Caco-2 (cell line): ENCODE data around the gene RAMACL. TPM values are rescaled to one million over a fixed set of nuclear protein-coding genes. Genes with fewer than 3 reads are reported as not detected.

Experiments used
- BruUV-seq: library from RNA; stranded (reverse); fragments of 400-500 nt; replicated peaks from 2 replicates; lab custom pipeline; 2021; lab: Mats Ljungman, UMichigan
- CTCF ChIA-PET: fragments of 300-600 bp; sonication (Branson Sonifier 250); formaldehyde crosslinking; loops from one replicate; lab custom pipeline; 2022; ENCODE audit warnings: antibody characterized with exemption; lab: Charles Lee
- POLR2A ChIA-PET: fragments of 300-600 bp; sonication (Branson Sonifier 250); formaldehyde crosslinking; loops from one replicate; lab custom pipeline; 2022; ENCODE audit warnings: antibody characterized with exemption; lab: Charles Lee
- DNase-seq, 2 experiments: peaks; one replicate each; pipeline versions ENCODE4 v3.0.0 to v3.0.0-alpha.2; 2020 to 2022
- H3K27me3 ChIP-seq: replicated peaks from 2 replicates; pipeline ENCODE4 v1.6.0; 2011; ENCODE audit warnings: low read length; ENCODE audit not compliant: control insufficient read depth, insufficient read depth
- H3K36me3 ChIP-seq: 2 replicates; pipeline ENCODE4 v1.5.1; 2011; ENCODE audit warnings: low read length; ENCODE audit not compliant: control insufficient read depth, insufficient read depth
- H3K4me1 ChIP-seq: fragments of 250-450 bp; sonication (Bioruptor Pico); 2 replicates; pipeline ENCODE4 v1.5.1; 2020; ENCODE audit warnings: mild to moderate bottlenecking
- H3K4me3 ChIP-seq: 2 replicates; pipeline ENCODE4 v1.5.1; 2011; ENCODE audit warnings: low read depth, mild to moderate bottlenecking, control low read depth, low read length
- H3K9me3 ChIP-seq: fragments of 250-450 bp; sonication (Bioruptor Pico); 2 replicates; pipeline ENCODE4 v1.5.1; 2020; ENCODE audit warnings: mild to moderate bottlenecking, moderate library complexity
- H3K27ac Mint-ChIP-seq: one replicate; pipeline ENCODE4 v1.8.0; 2022; ENCODE audit warnings: mixed read lengths; ENCODE audit not compliant: unreplicated experiment
- H3K27me3 Mint-ChIP-seq: one replicate; pipeline ENCODE4 v1.8.0; 2022; ENCODE audit warnings: mixed read lengths; ENCODE audit not compliant: insufficient read depth, unreplicated experiment
- H3K36me3 Mint-ChIP-seq: one replicate; pipeline ENCODE4 v1.8.0; 2022; ENCODE audit warnings: mild to moderate bottlenecking, mixed read lengths; ENCODE audit not compliant: insufficient read depth, unreplicated experiment
- H3K4me1 Mint-ChIP-seq: one replicate; pipeline ENCODE4 v1.8.0; 2022; ENCODE audit warnings: low read depth, mixed read lengths; ENCODE audit not compliant: unreplicated experiment
- H3K4me3 Mint-ChIP-seq: one replicate; pipeline ENCODE4 v1.8.0; 2022; ENCODE audit warnings: mild to moderate bottlenecking, moderate library complexity, mixed read lengths; ENCODE audit not compliant: unreplicated experiment
- H3K9me3 Mint-ChIP-seq: one replicate; pipeline ENCODE4 v1.8.0; 2022; ENCODE audit warnings: mixed read lengths; ENCODE audit not compliant: unreplicated experiment
- intact Hi-C: fragments of 100-400 bp; cut with micrococcal nuclease; formaldehyde crosslinking; loops from one replicate; pipeline ENCODE4 v1.10.0; 2022; ENCODE audit not compliant: unreplicated experiment
- total RNA-seq: library from RNA; stranded (reverse); gene quantifications from 2 replicates; pipeline ENCODE4 v1.2.3, GENCODE V29; 2022
- TF ChIP-seq, protein P1 (sequence below), 2 experiments: fragments of 200-600 bp in 1 of 2; IDR thresholded peaks; 1 replicate in 1 of 2; 2 replicates in 1 of 2; pipeline versions ENCODE4 v1.5.1 to v1.8.0; 2011 to 2022; ENCODE audit warnings: antibody characterized with exemption in 1 of 2, control low read depth in 1 of 2, inconsistent platforms in 1 of 2, low read depth in 1 of 2, low read length in 1 of 2, mild to moderate bottlenecking in 1 of 2, moderate library complexity in 1 of 2; ENCODE audit not compliant: insufficient read depth in 1 of 2, severe bottlenecking in 1 of 2, unreplicated experiment in 1 of 2

RAMACL gene
- total RNA-seq, 1 experiment from 2014 or later: 0.20 TPM

DNA sequence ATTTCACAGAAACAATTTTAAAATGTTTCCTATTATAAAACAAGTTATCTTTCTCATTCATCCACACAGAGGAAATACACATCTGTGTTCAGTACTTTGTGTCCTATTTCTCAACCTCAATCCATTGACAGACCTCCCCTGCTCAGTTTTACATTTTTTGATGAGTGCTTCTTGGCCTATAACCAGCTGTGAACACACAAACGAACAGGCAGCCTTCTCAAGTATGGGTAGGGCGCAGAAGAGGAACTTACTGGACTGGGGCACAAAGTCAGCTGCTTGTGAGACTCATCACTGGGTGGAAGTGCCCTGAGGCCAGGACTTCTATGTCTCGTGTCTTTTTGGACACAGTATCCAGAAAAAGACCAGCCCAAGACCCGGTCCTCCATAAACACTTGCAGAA lies 37.8 kb upstream of the RAMACL start:
- Mint-ChIP-seq H3K4me1 (no peaks in the 10 kb centered on the region), H3K9me3 (no peaks in the 10 kb centered on the region), H3K27me3 (peaks cover 10% of the 10 kb centered on the region), H3K27ac (no peak overlapping the region), H3K4me3 (no peak overlapping the region), H3K36me3 (peaks cover 14% of the 10 kb centered on the region)
- H3K27me3 ChIP-seq: peaks cover 5% of the 10 kb centered on the region
- ChIA-PET CTCF (no interaction called here), POLR2A (no interaction called here)
- DNase-seq: no peak
- H3K4me3 ChIP-seq: no peak overlapping the region
- TF ChIP-seq, protein P1, sequence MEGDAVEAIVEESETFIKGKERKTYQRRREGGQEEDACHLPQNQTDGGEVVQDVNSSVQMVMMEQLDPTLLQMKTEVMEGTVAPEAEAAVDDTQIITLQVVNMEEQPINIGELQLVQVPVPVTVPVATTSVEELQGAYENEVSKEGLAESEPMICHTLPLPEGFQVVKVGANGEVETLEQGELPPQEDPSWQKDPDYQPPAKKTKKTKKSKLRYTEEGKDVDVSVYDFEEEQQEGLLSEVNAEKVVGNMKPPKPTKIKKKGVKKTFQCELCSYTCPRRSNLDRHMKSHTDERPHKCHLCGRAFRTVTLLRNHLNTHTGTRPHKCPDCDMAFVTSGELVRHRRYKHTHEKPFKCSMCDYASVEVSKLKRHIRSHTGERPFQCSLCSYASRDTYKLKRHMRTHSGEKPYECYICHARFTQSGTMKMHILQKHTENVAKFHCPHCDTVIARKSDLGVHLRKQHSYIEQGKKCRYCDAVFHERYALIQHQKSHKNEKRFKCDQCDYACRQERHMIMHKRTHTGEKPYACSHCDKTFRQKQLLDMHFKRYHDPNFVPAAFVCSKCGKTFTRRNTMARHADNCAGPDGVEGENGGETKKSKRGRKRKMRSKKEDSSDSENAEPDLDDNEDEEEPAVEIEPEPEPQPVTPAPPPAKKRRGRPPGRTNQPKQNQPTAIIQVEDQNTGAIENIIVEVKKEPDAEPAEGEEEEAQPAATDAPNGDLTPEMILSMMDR (IDR thresholded peaks at IDR 0.05; ENCODE audit: insufficient read depth in 1 of 2, low read depth in 1 of 2, low read length in 1 of 2, severe bottlenecking in 1 of 2, unreplicated experiment in 1 of 2): no peak
- peaks cover 14% of the 10 kb centered on the region for H3K4me1 ChIP-seq
- H3K36me3 ChIP-seq: no peaks in the 10 kb centered on the region
- intact Hi-C loops: no loop called here
- BruUV-seq: no TSS peak
- H3K9me3 ChIP-seq: no peaks in the 10 kb centered on the region

DNA sequence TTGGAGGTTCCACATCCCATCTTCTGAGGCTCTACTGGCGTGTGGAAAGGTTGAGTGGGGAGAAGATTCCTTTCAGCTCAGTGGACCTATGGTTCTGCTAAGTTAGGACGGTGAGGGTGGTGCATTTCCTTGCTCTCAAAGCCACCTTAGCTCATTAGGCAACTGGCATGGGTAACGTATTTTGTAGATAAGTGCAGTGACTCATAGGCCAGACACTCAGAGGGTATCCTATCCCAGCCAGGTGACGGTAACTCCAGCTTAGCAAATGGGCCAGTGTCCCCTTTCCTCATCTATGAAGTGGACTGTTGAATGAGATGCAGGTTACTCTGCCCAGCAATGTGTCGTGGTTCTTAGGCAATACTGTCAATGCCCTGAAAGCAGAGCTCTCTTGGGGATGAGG lies 36.8 kb upstream of the RAMACL start:
- H3K4me1 Mint-ChIP-seq: no peaks in the 10 kb centered on the region

DNA sequence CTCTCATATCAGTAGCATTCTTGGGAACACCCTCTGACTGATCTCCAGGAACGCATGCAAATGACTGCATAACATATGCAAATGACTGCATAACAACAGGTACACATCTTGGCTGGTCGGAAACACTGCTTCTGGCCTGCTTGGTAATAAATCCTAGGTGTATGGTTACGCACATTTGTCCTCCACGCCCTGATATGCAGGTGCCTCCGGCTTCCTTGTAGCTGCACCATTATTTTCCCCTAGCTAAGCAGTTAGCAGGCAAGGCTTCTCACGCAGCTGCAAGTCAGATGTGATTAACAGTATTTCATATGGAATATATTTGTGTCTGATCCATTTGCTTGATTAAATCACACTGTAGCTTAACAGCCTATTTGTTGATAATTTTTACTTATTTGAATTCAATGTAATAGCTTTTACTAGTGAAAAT lies 34.6 kb upstream of the RAMACL start:
- ChIA-PET POLR2A (no interaction called here), CTCF (no interaction called here)
- intact Hi-C loops: no loop called here
- Histone ChIP-seq H3K4me1 (no peaks in the 10 kb centered on the region), H3K36me3 (no peaks in the 10 kb centered on the region), H3K4me3 (no peak overlapping the region), H3K27me3 (peaks cover 5% of the 10 kb centered on the region), H3K9me3 (no peaks in the 10 kb centered on the region)
- Mint-ChIP-seq H3K27me3 (peaks cover 10% of the 10 kb centered on the region), H3K9me3 (no peaks in the 10 kb centered on the region), H3K4me3 (no peak overlapping the region), H3K27ac (no peak overlapping the region), H3K36me3 (no peaks in the 10 kb centered on the region), H3K4me1 (no peaks in the 10 kb centered on the region)
- no peak for DNase-seq
- TF ChIP-seq, protein P1 (IDR thresholded peaks at IDR 0.05; ENCODE audit: insufficient read depth in 1 of 2, low read depth in 1 of 2, low read length in 1 of 2, severe bottlenecking in 1 of 2, unreplicated experiment in 1 of 2): no peak
- no TSS peak for BruUV-seq

More for the DNA sequence above, 36.8 kb upstream of the RAMACL start:
- BruUV-seq: no TSS peak
- no peak for DNase-seq
- H3K9me3 Mint-ChIP-seq: no peaks in the 10 kb centered on the region
- Histone ChIP-seq H3K36me3 (no peaks in the 10 kb centered on the region), H3K4me1 (peaks cover 6% of the 10 kb centered on the region), H3K9me3 (no peaks in the 10 kb centered on the region), H3K27me3 (peaks cover 5% of the 10 kb centered on the region), H3K4me3 (no peak overlapping the region)
- H3K36me3 Mint-ChIP-seq: peaks cover 14% of the 10 kb centered on the region
- H3K27me3 Mint-ChIP-seq: peaks cover 10% of the 10 kb centered on the region
- TF ChIP-seq, protein P1 (IDR thresholded peaks at IDR 0.05; ENCODE audit: insufficient read depth in 1 of 2, low read depth in 1 of 2, low read length in 1 of 2, severe bottlenecking in 1 of 2, unreplicated experiment in 1 of 2): no peak
- H3K27ac Mint-ChIP-seq: no peak overlapping the region
- CTCF ChIA-PET: no interaction called here
- H3K4me3 Mint-ChIP-seq: no peak overlapping the region
- intact Hi-C loops: no loop called here
- POLR2A ChIA-PET: no interaction called here
